Measurements from ENCODE around the gene SPATA3. TPM values are rescaled to one million over a fixed set of nuclear protein-coding genes. Genes with fewer than 3 reads are reported as not detected.

Gene SPATA3
- total and polyA plus RNA-seq, 2 of the 13 experiments (the other 11 are each of a cell fraction or from before 2014, with no cell fraction given) = not detected

DNA sequence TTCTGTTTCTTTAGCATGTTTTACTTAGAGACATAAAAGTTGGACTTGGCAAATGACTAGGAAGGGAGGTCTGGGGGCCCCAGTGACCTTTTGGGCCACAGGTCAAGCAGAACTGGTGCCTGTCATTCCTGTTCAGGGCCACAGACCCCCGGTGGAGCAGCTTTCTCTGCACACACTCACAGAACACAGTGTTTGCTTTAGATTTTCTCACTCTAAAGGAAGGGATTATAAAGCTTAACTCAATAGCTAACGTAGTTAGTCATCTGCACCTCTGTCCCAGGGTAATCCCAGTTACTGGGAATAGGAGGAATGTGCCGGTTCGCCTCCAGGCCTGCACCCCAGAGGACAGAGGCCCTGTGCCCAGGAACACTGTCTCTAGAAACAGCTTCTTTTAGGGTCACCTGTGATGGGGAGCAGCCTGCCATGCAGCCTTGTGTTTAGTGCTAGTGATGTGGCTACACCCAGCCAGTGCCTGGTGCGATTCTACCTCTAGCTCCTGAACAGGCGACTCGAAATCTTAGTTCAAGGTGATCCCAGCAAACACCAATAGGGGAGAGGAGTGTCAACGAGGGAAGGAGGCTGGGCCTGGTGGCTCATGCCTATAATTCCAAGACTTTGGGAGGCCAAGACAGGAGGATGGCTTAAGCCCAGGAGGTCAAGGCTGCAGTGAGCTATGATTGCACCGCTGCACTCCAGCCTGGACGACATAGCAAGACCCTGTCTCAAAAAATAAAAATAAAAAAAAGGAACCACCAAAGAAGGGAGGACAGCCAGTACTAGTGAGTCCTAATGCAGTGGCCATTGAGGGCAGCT lies 11.6 kb downstream of the SPATA3 start (continued):
- TF ChIP-seq ZNF781 (CRISPR knock-in tag; IDR thresholded peaks at IDR 0.05; ENCODE audit: borderline replicate concordance, not compliant biosample characterization) (peak; percentile 24), FOXA3 (CRISPR knock-in tag; IDR thresholded peaks at IDR 0.05) (peak; percentile 55), GTF3A (CRISPR knock-in tag; conservative IDR thresholded peaks at IDR 0.05) (no peak)

DNA sequence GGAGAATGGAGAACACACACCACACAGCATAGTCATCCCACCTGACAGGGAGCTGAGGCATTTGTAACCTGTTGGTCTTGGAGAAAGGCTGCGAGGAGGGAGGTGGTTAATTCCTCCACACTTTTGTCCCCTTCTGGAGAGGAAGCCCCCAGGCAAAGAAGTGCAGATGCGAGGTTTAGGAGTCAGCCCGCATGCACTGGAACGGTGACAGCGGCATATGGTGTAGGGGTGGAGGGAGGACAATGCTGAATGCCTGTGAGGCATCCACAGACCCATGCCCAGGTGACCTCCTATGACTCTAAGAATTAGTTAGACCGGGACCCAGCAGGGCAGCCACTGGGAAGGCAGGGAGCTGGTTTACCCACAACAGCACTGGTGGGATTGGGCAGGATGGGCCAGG lies 12.2 kb downstream of the SPATA3 start:
- no peak for FAIRE-seq

More for the DNA sequence above, 12.2 kb downstream of the SPATA3 start:
- ATAC-seq (no peak), DNase-seq (ENCODE audit: low spot score) (no peak)
- CTCF ChIA-PET (ENCODE audit: low intra/inter-chr PET ratio, low total read pairs) = no interaction called here
- TF ChIP-seq ZNF550 (CRISPR knock-in tag; IDR thresholded peaks at IDR 0.05; ENCODE audit: borderline replicate concordance) = no peak
- TF ChIP-seq ZNF546 (CRISPR knock-in tag; conservative IDR thresholded peaks at IDR 0.05) = no peak
- TF ChIP-seq, protein P1, sequence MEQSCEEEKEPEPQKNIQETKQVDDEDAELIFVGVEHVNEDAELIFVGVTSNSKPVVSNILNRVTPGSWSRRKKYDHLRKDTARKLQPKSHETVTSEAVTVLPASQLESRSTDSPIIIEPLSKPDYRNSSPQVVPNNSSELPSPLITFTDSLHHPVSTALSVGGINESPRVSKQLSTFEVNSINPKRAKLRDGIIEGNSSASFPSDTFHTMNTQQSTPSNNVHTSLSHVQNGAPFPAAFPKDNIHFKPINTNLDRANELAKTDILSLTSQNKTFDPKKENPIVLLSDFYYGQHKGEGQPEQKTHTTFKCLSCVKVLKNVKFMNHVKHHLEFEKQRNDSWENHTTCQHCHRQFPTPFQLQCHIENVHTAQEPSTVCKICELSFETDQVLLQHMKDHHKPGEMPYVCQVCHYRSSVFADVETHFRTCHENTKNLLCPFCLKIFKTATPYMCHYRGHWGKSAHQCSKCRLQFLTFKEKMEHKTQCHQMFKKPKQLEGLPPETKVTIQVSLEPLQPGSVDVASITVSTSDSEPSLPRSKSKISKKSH (CRISPR knock-in tag; IDR thresholded peaks at IDR 0.05; ENCODE audit: borderline replicate concordance) = no peak
- no peak for TF ChIP-seq MAF1 (CRISPR knock-in tag; IDR thresholded peaks at IDR 0.05; ENCODE audit: borderline replicate concordance)
- no peak for TF ChIP-seq AGO1 (IDR thresholded peaks at IDR 0.05; ENCODE audit: low read depth, low read length, poor library complexity, severe bottlenecking)
- TF ChIP-seq ZNF746 (CRISPR knock-in tag; IDR thresholded peaks at IDR 0.05) = no peak
- TF ChIP-seq, protein P2, sequence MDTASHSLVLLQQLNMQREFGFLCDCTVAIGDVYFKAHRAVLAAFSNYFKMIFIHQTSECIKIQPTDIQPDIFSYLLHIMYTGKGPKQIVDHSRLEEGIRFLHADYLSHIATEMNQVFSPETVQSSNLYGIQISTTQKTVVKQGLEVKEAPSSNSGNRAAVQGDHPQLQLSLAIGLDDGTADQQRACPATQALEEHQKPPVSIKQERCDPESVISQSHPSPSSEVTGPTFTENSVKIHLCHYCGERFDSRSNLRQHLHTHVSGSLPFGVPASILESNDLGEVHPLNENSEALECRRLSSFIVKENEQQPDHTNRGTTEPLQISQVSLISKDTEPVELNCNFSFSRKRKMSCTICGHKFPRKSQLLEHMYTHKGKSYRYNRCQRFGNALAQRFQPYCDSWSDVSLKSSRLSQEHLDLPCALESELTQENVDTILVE (CRISPR knock-in tag; IDR thresholded peaks at IDR 0.05) = no peak
- TF ChIP-seq ZNF326 (CRISPR knock-in tag; IDR thresholded peaks at IDR 0.05; ENCODE audit: borderline replicate concordance) = no peak
- no peak for TF ChIP-seq TBX2 (CRISPR knock-in tag; IDR thresholded peaks at IDR 0.05; ENCODE audit: borderline replicate concordance)
- no peak for TF ChIP-seq ZNF563 (CRISPR knock-in tag; IDR thresholded peaks at IDR 0.05)
- TF ChIP-seq ZNF891 (CRISPR knock-in tag; IDR thresholded peaks at IDR 0.05) = no peak
- TF ChIP-seq ZNF501 (CRISPR knock-in tag; IDR thresholded peaks at IDR 0.05) = no peak
- in situ Hi-C loops (cut with HindIII; ENCODE audit: extremely low pct_ligation_motif_present, low pct_unique_long_range_greater_than_20kb) (no loop called here), intact Hi-C loops (cut with micrococcal nuclease; ENCODE audit: unreplicated experiment) (no loop called here)
- WGBS (ENCODE audit: low lambda C conversion rate) = 75% methylated on average over 6 of the region's 6 CpGs
- POLR2A ChIA-PET = interaction anchor here (3.6 kb wide), 1 partner anchor 43 kb away, joined by 46 read pairs; no protein-coding TSS in a partner anchor
- H3K36me3 ChIP-seq (replicated peaks in 1 of 2; ENCODE audit: control insufficient read depth in 1 of 2, insufficient read depth in 2 of 2, low read length in 2 of 2) = no peaks in the 10 kb centered on the region
- H2AFZ ChIP-seq (ENCODE audit: low read length) = no peak overlapping the region
- peaks cover 36% of the 10 kb centered on the region for H3K4me1 ChIP-seq (ENCODE audit: insufficient read depth, low read length)
- no peaks in the 10 kb centered on the region for H4K20me1 ChIP-seq (ENCODE audit: insufficient read depth, low read length)
- no TSS peak for BruUV-seq (replicated peaks)
- H3K9ac ChIP-seq (ENCODE audit: insufficient read depth, low read depth, low read length) = no peak overlapping the region
- H3K27me3 ChIP-seq (ENCODE audit: control insufficient read depth in 1 of 2, insufficient read depth in 2 of 2, low read length in 2 of 2) = peaks cover 3 to 48% of the 10 kb centered on the region in 2 experiments; a peak in 4 of 5 replicates
- peaks cover 4% of the 10 kb centered on the region; the same call in 1 of the 2 replicates for H3K9me3 ChIP-seq (ENCODE audit: low read length)
- no peak overlapping the region for H3K27ac ChIP-seq (ENCODE audit: extremely low read length, insufficient read depth, low read length)
- H3K4me3 ChIP-seq (replicated peaks in 1 of 3; ENCODE audit: insufficient read depth in 1 of 3, low read depth in 2 of 3, low read length in 3 of 3) = no peak overlapping the region
- H3K4me2 ChIP-seq (ENCODE audit: low read depth, low read length) = no peak overlapping the region; the same call in 1 of the 2 replicates
- H3K79me2 ChIP-seq (ENCODE audit: insufficient read depth, low read length) = no peaks in the 10 kb centered on the region
